ENCODE results near the gene UBAC1. TPM values are rescaled to one million over a fixed set of nuclear protein-coding genes. Genes with fewer than 3 reads are reported as not detected.

The UBAC1 gene
- total and polyA plus RNA-seq, 10 of the 15 experiments (the other 5 are each of a cell fraction or from before 2014, with no cell fraction given) = 16.7 to 54.6 (median 38.5) TPM

- TF ChIP-seq E2F8 (IDR thresholded peaks at IDR 0.05; ENCODE audit: low read depth, partially characterized antibody) = no peak
- TF ChIP-seq FOXK2 (IDR thresholded peaks at IDR 0.05) = no peak
- TF ChIP-seq JUND (IDR thresholded peaks at IDR 0.05; ENCODE audit: low read depth, low read length) = no peak
- TF ChIP-seq TCF3 (IDR thresholded peaks at IDR 0.05; ENCODE audit: borderline replicate concordance, insufficient read depth, low read depth, low read length) = no peak
- no peak for TF ChIP-seq CREB1 (IDR thresholded peaks at IDR 0.05; ENCODE audit: low read depth)
- TF ChIP-seq BMI1 (IDR thresholded peaks at IDR 0.05; ENCODE audit: borderline replicate concordance) = no peak
- TF ChIP-seq CHD4 (IDR thresholded peaks at IDR 0.05) = no peak
- TF ChIP-seq HDAC2 (IDR thresholded peaks at IDR 0.05) = no peak
- TF ChIP-seq IRF3 (IDR thresholded peaks at IDR 0.05) = no peak
These were observed 27.3 kb upstream of the UBAC1 start (continued) for GRCh38 chr9:135988493-135988892.

GRCh38 chr9:135987838-135988404 is 26.7 kb upstream of the UBAC1 start:
- no peak for TF ChIP-seq POLR2AphosphoS5 (IDR thresholded peaks at IDR 0.05; ENCODE audit: low read length)
- Histone ChIP-seq H3K9ac (ENCODE audit: control insufficient read depth, insufficient read depth, low read length) (no peak overlapping the region), H3K4me3 (no peak overlapping the region), H3K36me3 (ENCODE audit: control insufficient read depth in 2 of 2, insufficient read depth in 2 of 2, low read length in 1 of 2) (no peaks in the 10 kb centered on the region), H4K20me1 (ENCODE audit: control insufficient read depth, insufficient read depth) (no peaks in the 10 kb centered on the region), H3K9me3 (replicated peaks; ENCODE audit: control insufficient read depth, insufficient read depth, low read length) (no peaks in the 10 kb centered on the region), H3K4me2 (ENCODE audit: control insufficient read depth, insufficient read depth) (no peak overlapping the region), H3K79me2 (ENCODE audit: control insufficient read depth, insufficient read depth, low read length) (no peaks in the 10 kb centered on the region), H3K4me1 (ENCODE audit: control insufficient read depth, insufficient read depth, low read length) (peaks cover 6% of the 10 kb centered on the region), H2AFZ (ENCODE audit: control insufficient read depth, low read depth, low read length) (no peak overlapping the region), H3K27ac (ENCODE audit: control insufficient read depth, insufficient read depth) (no peak overlapping the region), H3K27me3 (replicated peaks in 1 of 2; ENCODE audit: control insufficient read depth in 2 of 2, insufficient read depth in 2 of 2, low read length in 1 of 2) (no peaks in the 10 kb centered on the region; a peak in 1 of 4 replicates)
- POLR2A ChIA-PET = no interaction called here
- intact Hi-C loops (cut with micrococcal nuclease; ENCODE audit: unreplicated experiment) (no loop called here), in situ Hi-C loops (cut with MboI) (no loop called here)
- no TSS peak for BruUV-seq (replicated peaks)
- no peak for ATAC-seq
- no peak for FAIRE-seq
- SMC1A ChIA-PET (ENCODE audit: uncharacterized antibody, unreplicated experiment) = no interaction called here
- no peak for DNase-seq (ENCODE audit: low read depth, low spot score)
- WGBS (ENCODE audit: insufficient coverage, insufficient replicate concordance, low lambda C conversion rate, missing lambda C conversion rate) = 44% methylated on average over 16 of the region's 16 CpGs
- CTCF ChIA-PET = no interaction called here
- RAD21 ChIA-PET (ENCODE audit: unreplicated experiment) = no interaction called here
